HL-60 (cell line): ENCODE results near the gene CD300LG.

Experiments
- DNase-seq, 2 experiments: peaks; one replicate each; pipeline ENCODE4 v3.0.0-alpha.2; 2010 to 2020; ENCODE audit warnings: low read depth in 1 of 2, low spot score in 1 of 2
- H3K27ac ChIP-seq: fragments of 250-450 bp; sonication (Bioruptor Pico); replicated peaks from 2 replicates; pipeline ENCODE4 v1.5.1; 2020; ENCODE audit warnings: mild to moderate bottlenecking, moderate library complexity
- H3K27me3 ChIP-seq: fragments of 250-450 bp; sonication (Bioruptor Pico); 2 replicates; pipeline ENCODE4 v1.5.1; 2021; ENCODE audit warnings: mild to moderate bottlenecking, moderate library complexity; ENCODE audit not compliant: insufficient read depth, poor library complexity, severe bottlenecking
- H3K4me3 ChIP-seq: replicated peaks from 2 replicates; pipeline ENCODE4 v1.5.1; 2011; ENCODE audit warnings: mild to moderate bottlenecking, control low read depth, low read length; ENCODE audit not compliant: insufficient read depth
- CTCF ChIP-seq: IDR thresholded peaks from one replicate; pipeline ENCODE4 v1.5.1; 2011; ENCODE audit warnings: low read length, control low read depth, inconsistent platforms; ENCODE audit not compliant: insufficient read depth
- GABPA ChIP-seq: IDR thresholded peaks from 2 replicates; pipeline ENCODE4 v1.6.1; 2012; ENCODE audit warnings: low read depth
- POLR2AphosphoS5 ChIP-seq: IDR thresholded peaks from 2 replicates; pipeline ENCODE4 v1.6.1; 2012; ENCODE audit warnings: low read depth
- REST ChIP-seq: IDR thresholded peaks from 2 replicates; pipeline ENCODE4 v1.6.1; 2012; ENCODE audit warnings: low read depth; ENCODE audit not compliant: insufficient replicate concordance
- SPI1 ChIP-seq: IDR thresholded peaks from 2 replicates; pipeline ENCODE4 v1.6.1; 2012; ENCODE audit warnings: low read depth, mild to moderate bottlenecking, borderline replicate concordance

CD300LG gene

GRCh38 chr17:43849116-43849515, 2.1 kb downstream of the CD300LG start:
- Histone ChIP-seq H3K27me3 (peaks cover 1% of the 10 kb centered on the region), H3K4me3 (no peak overlapping the region), H3K27ac (no peak overlapping the region)
- no peak for TF ChIP-seq CTCF
- no peak for TF ChIP-seq POLR2AphosphoS5
- no peak for TF ChIP-seq REST
- no peak for TF ChIP-seq SPI1
- no peak for TF ChIP-seq GABPA
- DNase-seq, result no peak

- TF ChIP-seq REST (no peak), SPI1 (no peak), POLR2AphosphoS5 (no peak), GABPA (no peak), CTCF (no peak)
- DNase-seq, result no peak
- Histone ChIP-seq H3K27ac (no peak overlapping the region), H3K27me3 (peaks cover 5% of the 10 kb centered on the region), H3K4me3 (no peak overlapping the region)
These were observed 5.6 kb downstream of the CD300LG start for GRCh38 chr17:43852571-43852970.

DNA sequence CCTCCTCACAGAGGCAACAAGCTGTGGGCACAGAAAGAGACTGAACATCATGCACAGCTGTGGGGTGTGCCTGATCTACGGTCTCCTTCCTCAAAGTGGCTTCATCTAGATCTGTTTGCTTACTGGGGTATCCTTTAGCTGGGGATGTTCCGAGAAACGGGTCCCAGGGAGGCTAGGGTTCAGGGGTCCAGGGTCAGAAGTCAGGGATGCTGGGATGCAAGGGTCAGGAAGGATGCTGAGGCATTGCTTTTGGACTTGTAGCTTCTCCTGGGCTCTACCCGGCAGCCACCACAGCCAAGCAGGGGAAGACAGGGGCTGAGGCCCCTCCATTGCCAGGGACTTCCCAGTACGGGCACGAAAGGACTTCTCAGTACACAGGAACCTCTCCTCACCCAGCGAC, 6.6 kb downstream of the CD300LG start:
- no peak overlapping the region for H3K4me3 ChIP-seq
- TF ChIP-seq POLR2AphosphoS5 (no peak), SPI1 (no peak), GABPA (no peak)
- no peak overlapping the region for H3K27ac ChIP-seq
- no peak for DNase-seq
- H3K27me3 ChIP-seq, result peaks cover 5% of the 10 kb centered on the region

DNA sequence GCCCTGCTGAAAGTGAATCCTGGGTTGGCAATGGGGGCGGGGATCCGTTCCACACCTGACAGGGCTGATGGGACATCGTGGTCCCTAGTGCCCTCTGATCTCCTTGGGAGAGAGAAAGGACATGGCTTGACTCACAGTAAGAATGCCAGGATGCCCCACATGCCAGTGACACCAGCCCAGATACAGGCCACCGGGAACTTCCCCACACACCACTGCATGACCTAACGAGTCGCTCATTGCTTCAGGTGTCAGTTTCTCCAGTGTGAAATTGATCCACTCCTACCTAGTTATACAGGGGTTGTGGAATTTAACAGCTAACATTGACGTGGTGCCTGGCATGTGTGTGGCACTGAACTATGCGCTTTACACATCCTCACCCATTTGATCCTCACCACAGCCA, 7.5 kb downstream of the CD300LG start:
- no peak overlapping the region for H3K4me3 ChIP-seq
- peaks cover 5% of the 10 kb centered on the region for H3K27me3 ChIP-seq
- no peak for DNase-seq
- TF ChIP-seq REST, result no peak
- TF ChIP-seq GABPA, result no peak
- TF ChIP-seq SPI1, result no peak
- TF ChIP-seq CTCF, result no peak
- no peak for TF ChIP-seq POLR2AphosphoS5
- H3K27ac ChIP-seq, result no peak overlapping the region
